ENCODE measurements around the gene AGBL5. TPM values are rescaled to one million over a fixed set of nuclear protein-coding genes. Genes with fewer than 3 reads are reported as not detected.

AGBL5 gene
- total RNA-seq, 2 experiments from 2014 or later: 37.4 to 42.0 TPM

GRCh38 chr2:27093430-27094352, 42.2 kb downstream of the AGBL5 start:
- no peaks in the 10 kb centered on the region for H3K9me3 ChIP-seq (ENCODE audit: low read length)
- no peak overlapping the region for H3K27ac ChIP-seq (ENCODE audit: low read depth, low read length, poor library complexity, severe bottlenecking)
- no peaks in the 10 kb centered on the region for H3K36me3 ChIP-seq (ENCODE audit: insufficient read depth, low read length)
- H3K79me2 ChIP-seq (ENCODE audit: insufficient read depth, low read depth, low read length): no peaks in the 10 kb centered on the region
- H3K4me2 ChIP-seq (ENCODE audit: low read length): no peak overlapping the region
- no peaks in the 10 kb centered on the region for H3K9me2 ChIP-seq (ENCODE audit: insufficient read depth, low read length)
- POLR2A ChIA-PET: no interaction called here
- H4K20me1 ChIP-seq (ENCODE audit: insufficient read depth, low read length): no peaks in the 10 kb centered on the region
- intact Hi-C loops (cut with micrococcal nuclease; ENCODE audit: unreplicated experiment): no loop called here
- DNase-seq (ENCODE audit: low spot score): no peak
- no peak overlapping the region for H2AFZ ChIP-seq (ENCODE audit: low read length)
- H3K4me3 ChIP-seq (ENCODE audit: low read depth, low read length, poor library complexity, severe bottlenecking): no peak overlapping the region
- TF ChIP-seq EZH2phosphoT487 (IDR thresholded peaks at IDR 0.05; ENCODE audit: borderline replicate concordance, low read depth, low read length): no peak
- no peak for TF ChIP-seq CTCF (conservative IDR thresholded peaks at IDR 0.05; ENCODE audit: low read length)
- CTCF ChIA-PET (ENCODE audit: unreplicated experiment): no interaction called here
- no TSS peak for BruUV-seq (replicated peaks)
- peaks cover 18% of the 10 kb centered on the region for H3K4me1 ChIP-seq (ENCODE audit: insufficient read depth, low read length, poor library complexity, severe bottlenecking)

GRCh38 chr2:27094353-27094984, 43.0 kb downstream of the AGBL5 start:
- POLR2A ChIA-PET: no interaction called here

More at GRCh38 chr2:27094353-27094984, 43.0 kb downstream of the AGBL5 start:
- Histone ChIP-seq H3K27ac (ENCODE audit: low read depth, low read length, poor library complexity, severe bottlenecking) (no peak overlapping the region), H2AFZ (ENCODE audit: low read length) (no peak overlapping the region), H3K9me3 (ENCODE audit: low read length) (no peaks in the 10 kb centered on the region), H3K9me2 (ENCODE audit: insufficient read depth, low read length) (no peaks in the 10 kb centered on the region), H3K79me2 (ENCODE audit: insufficient read depth, low read depth, low read length) (no peaks in the 10 kb centered on the region), H3K36me3 (ENCODE audit: insufficient read depth, low read length) (no peaks in the 10 kb centered on the region), H3K4me1 (ENCODE audit: insufficient read depth, low read length, poor library complexity, severe bottlenecking) (peaks cover 14% of the 10 kb centered on the region), H3K4me2 (ENCODE audit: low read length) (no peak overlapping the region), H4K20me1 (ENCODE audit: insufficient read depth, low read length) (no peaks in the 10 kb centered on the region), H3K4me3 (ENCODE audit: low read depth, low read length, poor library complexity, severe bottlenecking) (no peak overlapping the region)
- no peak for DNase-seq (ENCODE audit: low spot score)
- intact Hi-C loops (cut with micrococcal nuclease; ENCODE audit: unreplicated experiment): no loop called here
- BruUV-seq (replicated peaks): no TSS peak
- CTCF ChIA-PET (ENCODE audit: unreplicated experiment): interaction anchor here (0.5 kb wide), 1 partner anchor 185 kb away, joined by 17 read pairs; no protein-coding TSS in a partner anchor
- TF ChIP-seq EZH2phosphoT487 (IDR thresholded peaks at IDR 0.05; ENCODE audit: borderline replicate concordance, low read depth, low read length): no peak
- TF ChIP-seq CTCF (conservative IDR thresholded peaks at IDR 0.05; ENCODE audit: low read length): no peak

Measured in OCI-LY7 (cell line).